Measurements from ENCODE around the gene HCRTR2.

The HCRTR2 gene

GRCh38 chr6:55174211-55175026 lies at the start of gene HCRTR2:
HCRTR2 (plus strand) TSS chr6:55174515; CDS start chr6:55174588, 73 bp downstream.
- Histone ChIP-seq H3K36me3 (ENCODE audit: control insufficient read depth, low read length) (no peaks in the 10 kb centered on the region), H3K27ac (ENCODE audit: low read depth, low read length) (no peak within 1 kb of the TSS), H3F3A (ENCODE audit: control insufficient read depth, insufficient read depth) (no peaks in the 10 kb centered on the region), H3K27me3 (ENCODE audit: control insufficient read depth, low read length) (no peaks in the 10 kb centered on the region), H3K9me2 (replicated peaks; ENCODE audit: control insufficient read depth, low read length) (no peaks in the 10 kb centered on the region), H3K4me2 (ENCODE audit: low read length) (no peak within 1 kb of the TSS), H3K4me1 (ENCODE audit: control insufficient read depth, low read length) (no peaks in the 10 kb centered on the region), H3K4me3 (ENCODE audit: low read length) (no peak within 1 kb of the TSS), H3K79me2 (ENCODE audit: control insufficient read depth, low read length) (no peaks in the 10 kb centered on the region), H3K9me3 (ENCODE audit: control insufficient read depth, insufficient read depth, low read length) (no peaks in the 10 kb centered on the region), H4K20me1 (ENCODE audit: control insufficient read depth, insufficient read depth, low read depth, low read length) (no peaks in the 10 kb centered on the region)
- TF ChIP-seq CTCF (IDR thresholded peaks at IDR 0.05; ENCODE audit: low read depth, low read length, poor library complexity, severe bottlenecking) (no peak), EZH2phosphoT487 (IDR thresholded peaks at IDR 0.05; ENCODE audit: borderline replicate concordance, low read length) (no peak)

DNA sequence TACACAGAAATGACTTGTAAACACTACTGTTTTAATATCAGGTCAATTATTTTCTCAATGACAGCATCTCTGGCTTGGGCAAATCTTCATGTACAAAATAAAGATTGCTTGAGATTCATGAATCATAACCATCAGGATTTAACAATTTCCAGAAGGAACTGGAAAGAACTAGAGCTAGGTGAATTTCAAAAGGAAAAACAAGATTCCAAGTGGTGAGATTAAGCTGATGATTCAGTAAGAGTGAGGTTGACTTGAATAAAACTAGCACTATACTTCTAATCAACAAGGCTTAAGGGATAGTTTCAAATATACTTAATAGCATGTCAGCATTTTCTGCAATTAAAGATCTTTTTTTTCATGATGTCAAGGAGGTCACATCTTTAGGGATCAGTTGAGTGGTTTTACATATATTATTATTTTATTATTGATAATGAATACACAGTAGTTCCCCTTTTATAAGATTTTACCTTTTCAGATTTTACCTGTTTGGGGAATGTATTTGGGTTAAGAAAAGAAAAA lies 43.5 kb upstream of the HCRTR2 start:
- no peaks in the 10 kb centered on the region for H3K9me2 ChIP-seq (replicated peaks; ENCODE audit: control insufficient read depth, low read length)
- no peak overlapping the region for H3K4me2 ChIP-seq (ENCODE audit: low read length)
- H3F3A ChIP-seq (ENCODE audit: control insufficient read depth, insufficient read depth): no peaks in the 10 kb centered on the region
- H3K4me3 ChIP-seq (ENCODE audit: low read length): no peak overlapping the region
- H3K79me2 ChIP-seq (ENCODE audit: control insufficient read depth, low read length): no peaks in the 10 kb centered on the region
- no peaks in the 10 kb centered on the region for H3K27me3 ChIP-seq (ENCODE audit: control insufficient read depth, low read length)
- no peaks in the 10 kb centered on the region for H3K9me3 ChIP-seq (ENCODE audit: control insufficient read depth, insufficient read depth, low read length)
- H4K20me1 ChIP-seq (ENCODE audit: control insufficient read depth, insufficient read depth, low read depth, low read length): no peaks in the 10 kb centered on the region
- no peaks in the 10 kb centered on the region for H3K4me1 ChIP-seq (ENCODE audit: control insufficient read depth, low read length)
- no peaks in the 10 kb centered on the region for H3K36me3 ChIP-seq (ENCODE audit: control insufficient read depth, low read length)
- TF ChIP-seq EZH2phosphoT487 (IDR thresholded peaks at IDR 0.05; ENCODE audit: borderline replicate concordance, low read length): no peak
- TF ChIP-seq CTCF (IDR thresholded peaks at IDR 0.05; ENCODE audit: low read depth, low read length, poor library complexity, severe bottlenecking): no peak
- H3K27ac ChIP-seq (ENCODE audit: low read depth, low read length): no peak overlapping the region

GRCh38 chr6:55131616-55132015 lies 42.7 kb upstream of the HCRTR2 start:
- Histone ChIP-seq H3K4me2 (ENCODE audit: low read length) (no peak overlapping the region), H3K36me3 (ENCODE audit: control insufficient read depth, low read length) (no peaks in the 10 kb centered on the region), H3F3A (ENCODE audit: control insufficient read depth, insufficient read depth) (no peaks in the 10 kb centered on the region), H3K9me2 (replicated peaks; ENCODE audit: control insufficient read depth, low read length) (no peaks in the 10 kb centered on the region), H3K27ac (ENCODE audit: low read depth, low read length) (no peak overlapping the region), H3K4me1 (ENCODE audit: control insufficient read depth, low read length) (no peaks in the 10 kb centered on the region), H3K27me3 (ENCODE audit: control insufficient read depth, low read length) (no peaks in the 10 kb centered on the region), H3K4me3 (ENCODE audit: low read length) (no peak overlapping the region), H3K9me3 (ENCODE audit: control insufficient read depth, insufficient read depth, low read length) (no peaks in the 10 kb centered on the region), H4K20me1 (ENCODE audit: control insufficient read depth, insufficient read depth, low read depth, low read length) (no peaks in the 10 kb centered on the region), H3K79me2 (ENCODE audit: control insufficient read depth, low read length) (no peaks in the 10 kb centered on the region)
- TF ChIP-seq CTCF (IDR thresholded peaks at IDR 0.05; ENCODE audit: low read depth, low read length, poor library complexity, severe bottlenecking): no peak
- TF ChIP-seq EZH2phosphoT487 (IDR thresholded peaks at IDR 0.05; ENCODE audit: borderline replicate concordance, low read length): no peak
